Transverse colon (tissue), 3 donors: ENCODE measurements around the gene RFXAP.

Experiments
- POLR2A ChIP-seq: fragments of 450-650 bp; IDR thresholded peaks from one replicate; pipeline ENCODE4 v1.6.1; 2016; ENCODE audit warnings: antibody characterized with exemption, mild to moderate bottlenecking, moderate library complexity
- TF ChIP-seq, protein P1 (sequence below), 5 experiments: fragments of 200-600 bp in 3 of 5; fragments of 450-650 bp in 2 of 5; sonication (generic) in 3 of 5; IDR thresholded peaks; 1 replicate in 2 of 5; 2 replicates in 3 of 5; pipeline ENCODE4 v1.5.1; 2016 to 2017; ENCODE audit warnings: antibody characterized with exemption in 5 of 5, inconsistent platforms in 3 of 5, mild to moderate bottlenecking in 2 of 5, moderate library complexity in 1 of 5

DNA sequence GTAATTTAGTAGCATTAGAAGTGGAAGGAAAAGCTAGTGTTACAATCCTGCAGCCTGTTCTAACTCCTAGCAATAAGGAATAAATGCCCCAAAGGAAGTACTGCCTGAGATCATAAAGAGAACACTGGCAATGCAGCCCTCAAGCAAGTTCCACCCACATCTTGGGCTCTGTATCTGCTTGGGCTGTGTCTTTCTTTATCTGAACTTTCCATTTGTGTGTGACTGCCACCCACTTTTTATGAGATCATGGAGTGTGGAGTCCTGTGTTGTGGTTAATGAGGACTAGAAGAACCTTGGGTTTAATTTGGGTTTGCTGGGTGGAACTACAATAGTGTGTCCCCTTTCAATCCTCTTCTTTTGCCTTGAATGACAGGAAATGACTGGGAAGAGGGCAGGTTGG, 38.2 kb downstream of the RFXAP start:
- TF ChIP-seq, protein P1, sequence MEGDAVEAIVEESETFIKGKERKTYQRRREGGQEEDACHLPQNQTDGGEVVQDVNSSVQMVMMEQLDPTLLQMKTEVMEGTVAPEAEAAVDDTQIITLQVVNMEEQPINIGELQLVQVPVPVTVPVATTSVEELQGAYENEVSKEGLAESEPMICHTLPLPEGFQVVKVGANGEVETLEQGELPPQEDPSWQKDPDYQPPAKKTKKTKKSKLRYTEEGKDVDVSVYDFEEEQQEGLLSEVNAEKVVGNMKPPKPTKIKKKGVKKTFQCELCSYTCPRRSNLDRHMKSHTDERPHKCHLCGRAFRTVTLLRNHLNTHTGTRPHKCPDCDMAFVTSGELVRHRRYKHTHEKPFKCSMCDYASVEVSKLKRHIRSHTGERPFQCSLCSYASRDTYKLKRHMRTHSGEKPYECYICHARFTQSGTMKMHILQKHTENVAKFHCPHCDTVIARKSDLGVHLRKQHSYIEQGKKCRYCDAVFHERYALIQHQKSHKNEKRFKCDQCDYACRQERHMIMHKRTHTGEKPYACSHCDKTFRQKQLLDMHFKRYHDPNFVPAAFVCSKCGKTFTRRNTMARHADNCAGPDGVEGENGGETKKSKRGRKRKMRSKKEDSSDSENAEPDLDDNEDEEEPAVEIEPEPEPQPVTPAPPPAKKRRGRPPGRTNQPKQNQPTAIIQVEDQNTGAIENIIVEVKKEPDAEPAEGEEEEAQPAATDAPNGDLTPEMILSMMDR (IDR thresholded peaks at IDR 0.05): no peak
- no peak for TF ChIP-seq POLR2A
